Endothelial cell of umbilical vein (primary cell): Measurements from ENCODE around the gene NAPA. TPM values are rescaled to one million over a fixed set of nuclear protein-coding genes. Genes with fewer than 3 reads are reported as not detected.

ENCODE experiments used
- Bru-seq: library from RNA; stranded (reverse); fragments of 400-500 nt; gene quantifications from one replicate; lab custom pipeline; 2021; lab: Mats Ljungman, UMichigan
- BruChase-seq, 2 experiments: library from RNA; stranded (reverse); fragments of 400-500 nt; gene quantifications; one replicate each; lab custom pipeline; 2021; lab: Mats Ljungman, UMichigan
- BruUV-seq: library from RNA; stranded (reverse); fragments of 400-500 nt; replicated peaks from 2 replicates; lab custom pipeline; 2021; lab: Mats Ljungman, UMichigan
- CTCF ChIA-PET: fragments of 300-600, 350-600 bp; sonication (Branson Sonifier 250); formaldehyde crosslinking; loops from one replicate; lab custom pipeline; 2021; ENCODE audit warnings: antibody characterized with exemption, inconsistent platforms; lab: Charles Lee
- POLR2A ChIA-PET: fragments of 300-600, 350-600 bp; sonication (Branson Sonifier 250); formaldehyde crosslinking; loops from one replicate; lab custom pipeline; 2021; ENCODE audit warnings: antibody characterized with exemption, inconsistent platforms; lab: Charles Lee
- DNase-seq: peaks from one replicate; pipeline ENCODE4 v3.0.0-alpha.2; 2011; ENCODE audit warnings: low read depth, low spot score
- FAIRE-seq: peaks from 2 replicates; lab custom pipeline; 2011; peaks lifted over from hg19 to GRCh38; lab: Jason Lieb, UNC
- H2AFZ ChIP-seq: 2 replicates; pipeline ENCODE4 v1.6.0; 2012; ENCODE audit warnings: low read depth, low read length, control low read depth, inconsistent platforms
- H3K27ac ChIP-seq: 2 replicates; pipeline ENCODE4 v1.5.1; 2011; ENCODE audit warnings: low read depth, mild to moderate bottlenecking, control low read depth, low read length, moderate library complexity; ENCODE audit not compliant: insufficient read depth
- H3K27me3 ChIP-seq, 2 experiments: 2 replicates each; pipeline versions ENCODE4 v1.6.0 to v1.6.1; 2011; ENCODE audit warnings: low read length in 2 of 2, mixed read lengths in 1 of 2; ENCODE audit not compliant: control insufficient read depth in 2 of 2, insufficient read depth in 2 of 2
- H3K36me3 ChIP-seq, 2 experiments: 2 replicates in 1 of 2; 3 replicates in 1 of 2; pipeline ENCODE4 v1.5.1; 2011; ENCODE audit warnings: low read length in 2 of 2, mild to moderate bottlenecking in 1 of 2, moderate library complexity in 1 of 2; ENCODE audit not compliant: control insufficient read depth in 2 of 2, insufficient read depth in 2 of 2; ENCODE audit errors: extremely low read depth in 1 of 2
- H3K4me1 ChIP-seq: 3 replicates; pipeline ENCODE4 v1.5.1; 2011; ENCODE audit warnings: mild to moderate bottlenecking, low read length; ENCODE audit not compliant: control insufficient read depth, insufficient read depth; ENCODE audit errors: extremely low read depth
- H3K4me2 ChIP-seq: 2 replicates; pipeline ENCODE4 v1.6.1; 2011; ENCODE audit warnings: low read length, control low read depth, mixed read lengths; ENCODE audit not compliant: insufficient read depth
- H3K4me3 ChIP-seq, 3 experiments: fragments of 200-600 bp in 1 of 3; sonication (generic), shearing (Covaris generic) in 1 of 3; replicated peaks in 1 of 3; 2 replicates each; pipeline ENCODE4 v1.5.1; 2011 to 2016; ENCODE audit warnings: control low read depth in 3 of 3, low read length in 3 of 3, mild to moderate bottlenecking in 2 of 3, inconsistent platforms in 1 of 3, low read depth in 1 of 3, moderate library complexity in 1 of 3; ENCODE audit not compliant: insufficient read depth in 1 of 3
- H3K79me2 ChIP-seq: 2 replicates; pipeline ENCODE4 v1.6.0; 2012; ENCODE audit warnings: low read length, inconsistent platforms; ENCODE audit not compliant: control insufficient read depth, insufficient read depth
- H3K9ac ChIP-seq: replicated peaks from 2 replicates; pipeline ENCODE3; 2011; ENCODE audit warnings: low read length, control low read depth; ENCODE audit not compliant: insufficient read depth; ENCODE audit errors: extremely low read depth
- H3K9me1 ChIP-seq: replicated peaks from 3 replicates; pipeline ENCODE4 v1.6.0; 2011; ENCODE audit warnings: mild to moderate bottlenecking, low read length; ENCODE audit not compliant: control insufficient read depth, insufficient read depth; ENCODE audit errors: extremely low read depth
- H3K9me3 ChIP-seq: replicated peaks from 2 replicates; pipeline ENCODE4 v1.5.1; 2012; ENCODE audit warnings: low read length, inconsistent platforms; ENCODE audit not compliant: control insufficient read depth, insufficient read depth
- H4K20me1 ChIP-seq: replicated peaks from 2 replicates; pipeline ENCODE3; 2011; ENCODE audit warnings: mild to moderate bottlenecking, low read length; ENCODE audit not compliant: control insufficient read depth, insufficient read depth; ENCODE audit errors: extremely low read depth
- GATA2 ChIP-seq: IDR thresholded peaks from 2 replicates; pipeline ENCODE4 v1.7.0; 2011; ENCODE audit warnings: low read depth, mild to moderate bottlenecking, moderate library complexity, mixed read lengths, low read length; ENCODE audit not compliant: insufficient read length, insufficient read depth
- POLR2A ChIP-seq: IDR thresholded peaks from 2 replicates; pipeline ENCODE4 v1.6.1; 2012; ENCODE audit warnings: low read depth, mild to moderate bottlenecking, control low read depth, low read length
- POLR2AphosphoS5 ChIP-seq: IDR thresholded peaks from 2 replicates; pipeline ENCODE4 v1.6.1; 2012; ENCODE audit warnings: low read depth, mild to moderate bottlenecking, control low read depth, low read length, moderate library complexity; ENCODE audit not compliant: insufficient read depth
- dilution Hi-C: fragments of 300-500 bp; cut with MboI; formaldehyde crosslinking; loops from one replicate; pipeline ENCODE4 v1.15.0; 2019; ENCODE audit warnings: low sequenced_read_pairs; ENCODE audit not compliant: extremely low pct_ligation_motif_present
- intact Hi-C: fragments of 100-400 bp; cut with micrococcal nuclease; formaldehyde crosslinking; loops from one replicate; pipeline ENCODE4 v1.10.0; 2022
- long read RNA-seq: library from polyadenylated mRNA; stranded (forward); transcript quantifications from one replicate; pipeline ENCODE4 v2.0.0, GENCODE V29; 2021
- polyA minus RNA-seq, 3 experiments: library from RNA; depleted of rRNA, polyadenylated mRNA; stranded (reverse); fragments of >200 nt; gene quantifications; 1 replicate in 1 of 3; 2 replicates in 2 of 3; pipeline ENCODE4 v1.2.3, GENCODE V29; 2011
- polyA plus RNA-seq, 4 experiments: library from polyadenylated mRNA; depleted of rRNA in 3 of 4; stranded (reverse) in 3 of 4; unstranded in 1 of 4; fragments of >200 nt; gene quantifications; 2 replicates each; pipeline versions ENCODE4 v1.2.1 to v1.2.3, GENCODE V29; 2011 to 2012; ENCODE audit warnings: missing spikeins in 1 of 4
- total RNA-seq: library from RNA; stranded (reverse); gene quantifications from 2 replicates; pipeline ENCODE4 v1.2.3, GENCODE V29; 2021
- TF ChIP-seq, protein P1 (sequence below): IDR thresholded peaks from 2 replicates; pipeline ENCODE4 v1.6.1; 2011; ENCODE audit not compliant: insufficient read depth, insufficient read length

The NAPA gene
- 107 TPM in 2 replicates for total RNA-seq
- 154 and 172 TPM in 2 replicates for polyA plus RNA-seq
- 131 and 147 TPM in 2 replicates for polyA plus RNA-seq (2011; cell fraction: cytosol; rRNA removed)
- polyA plus RNA-seq (2011; cell fraction: nucleus; rRNA removed): 82.0 and 97.2 TPM in 2 replicates
- polyA plus RNA-seq (2012): 104 and 106 TPM in 2 replicates
- 90.1 and 147 TPM in 2 replicates for polyA minus RNA-seq
- 63.0 TPM for polyA minus RNA-seq (2011; cell fraction: cytosol; rRNA and poly(A)+ RNA removed)
- 35.5 and 37.6 TPM in 2 replicates for polyA minus RNA-seq (2011; cell fraction: nucleus; rRNA and poly(A)+ RNA removed)
- percentile 66 among the genes with signal in this experiment for Bru-seq, nascent RNA
- percentile 83 among the genes with signal in this experiment for BruChase-seq, experiment 1, labeled RNA remaining after a 6-hour chase
- percentile 82 among the genes with signal in this experiment for BruChase-seq, experiment 2, labeled RNA remaining after a 2-hour chase
- long read RNA-seq, transcript NAPA-201 (11 exons, 1,839 nt): major isoform, 342 of 433 reads
- long read RNA-seq, transcript NAPA-205 (9 exons, 1,417 nt): minor isoform, 14 of 433 reads
- long read RNA-seq, partial matches to known transcripts: 16 of 433 reads
- long read RNA-seq, other reads (novel, unspliced or antisense): 58 of 433 reads

GRCh38 chr19:47514869-47515588 is at the start of gene NAPA:
TSS of gene NAPA (minus strand) at chr19:47515063. CDS start at chr19:47514940, 123 bp downstream.
- peak within 1 kb of the TSS; percentile 68 for H2AFZ ChIP-seq
- H3K27ac ChIP-seq: peak within 1 kb of the TSS; percentile 85
- no peaks in the 10 kb centered on the region for H3K9me1 ChIP-seq
- H4K20me1 ChIP-seq: no peaks in the 10 kb centered on the region
- peaks cover 42% of the 10 kb centered on the region for H3K79me2 ChIP-seq
- H3K9ac ChIP-seq: peak within 1 kb of the TSS; percentile 98
- BruUV-seq: no TSS peak
- FAIRE-seq (peak; percentile 100), DNase-seq (peak; percentile 100)
- ChIA-PET CTCF (interaction anchor here (0.7 to 2.0 kb wide), 25 partner anchors 8 to 354 kb away, joined by 3 to 20 read pairs (median 5); partner anchors contain the start of genes EHD2 and KPTN), POLR2A (interaction anchor here (0.7 to 1.2 kb wide), 2 partner anchors 85 to 86 kb away, joined by 5 to 6 read pairs; no protein-coding TSS in a partner anchor)
- H3K4me2 ChIP-seq: peak within 1 kb of the TSS; percentile 60
- H3K27me3 ChIP-seq: no peaks in the 10 kb centered on the region
- no peaks in the 10 kb centered on the region for H3K36me3 ChIP-seq
- peak within 1 kb of the TSS; percentile 63 to 90 (median 83) for H3K4me3 ChIP-seq
- dilution Hi-C loops: no loop called here
- no peaks in the 10 kb centered on the region for H3K9me3 ChIP-seq
- intact Hi-C loops: loop anchor here (1.0 to 2.0 kb wide), 7 partner anchors 31 to 228 kb away; partner anchors contain the start of gene KPTN
- peak; percentile 87 for TF ChIP-seq POLR2AphosphoS5
- TF ChIP-seq POLR2A: peak; percentile 90
- TF ChIP-seq, protein P1, sequence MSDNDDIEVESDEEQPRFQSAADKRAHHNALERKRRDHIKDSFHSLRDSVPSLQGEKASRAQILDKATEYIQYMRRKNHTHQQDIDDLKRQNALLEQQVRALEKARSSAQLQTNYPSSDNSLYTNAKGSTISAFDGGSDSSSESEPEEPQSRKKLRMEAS: peak; percentile 95
- TF ChIP-seq GATA2: no peak
- H3K4me1 ChIP-seq: peaks cover 22% of the 10 kb centered on the region
